GM21423 (cell line): ENCODE data around the gene NCCRP1.

Experiments
- ATAC-seq: cut with Tn5 transposase; IDR thresholded peaks from one replicate; pipeline ENCODE4 v1.9.1; 2021; ENCODE audit warnings: mild to moderate bottlenecking, moderate library complexity; ENCODE audit not compliant: unreplicated experiment

Gene NCCRP1

DNA sequence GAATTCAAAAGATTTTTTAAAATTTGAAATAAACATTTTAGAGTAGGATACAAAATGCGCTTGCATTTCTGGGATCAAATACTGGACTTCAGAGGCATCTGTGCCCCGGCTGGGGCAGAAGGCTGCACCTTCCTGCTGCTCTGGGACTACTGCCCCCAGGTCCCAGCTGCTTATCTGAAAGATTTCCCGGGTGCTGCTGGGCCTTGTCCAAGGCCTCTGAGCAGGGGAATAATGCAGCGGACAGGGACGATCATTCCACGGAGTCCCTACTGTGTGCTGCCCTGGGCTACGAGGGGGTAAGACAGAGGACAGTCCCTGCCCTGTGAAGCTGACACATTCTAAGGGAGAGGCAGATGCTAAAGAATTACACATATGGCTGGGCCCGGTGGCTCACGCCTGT, 33.1 kb upstream of the NCCRP1 start:
- no peak for ATAC-seq

DNA sequence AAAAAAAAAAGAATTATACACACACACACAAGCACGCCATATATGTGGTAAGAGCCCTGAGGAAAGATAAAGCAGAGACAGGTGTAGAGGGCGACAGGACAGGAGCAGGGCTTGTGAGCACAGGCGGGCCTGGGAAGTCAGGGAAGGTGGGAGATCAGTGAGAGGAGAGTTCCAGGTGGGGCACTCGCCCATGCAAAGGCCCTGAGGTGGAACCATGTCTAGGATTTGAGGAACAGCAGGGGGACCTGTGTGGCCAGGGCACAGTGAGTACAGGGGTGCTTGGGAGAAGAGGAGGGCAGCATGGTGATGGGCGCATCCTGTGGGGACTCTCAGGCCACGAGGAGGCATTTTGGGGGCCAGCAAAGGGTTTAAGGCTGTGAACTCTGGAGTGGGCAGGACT, 32.5 kb upstream of the NCCRP1 start:
- no peak for ATAC-seq

DNA sequence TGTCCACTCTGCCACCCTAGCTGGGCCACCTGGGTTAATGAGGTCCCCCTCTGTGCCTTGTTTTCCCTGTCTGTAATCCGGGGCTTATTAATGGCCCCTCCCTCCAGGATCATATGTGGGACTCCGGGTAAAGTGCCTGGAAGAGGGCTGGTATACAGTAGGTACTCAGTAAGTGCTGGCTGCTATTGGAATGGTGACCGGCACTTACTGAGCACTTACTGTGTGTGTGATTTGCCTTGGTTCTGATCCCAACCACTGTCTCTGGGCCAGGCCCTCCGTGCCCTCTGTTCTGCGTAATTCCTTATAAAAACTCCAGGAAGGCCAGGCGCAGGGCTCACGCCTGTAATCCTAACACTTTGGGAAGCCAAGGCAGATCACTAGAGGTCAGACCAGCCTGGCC, 30.9 kb upstream of the NCCRP1 start:
- ATAC-seq = no peak

DNA sequence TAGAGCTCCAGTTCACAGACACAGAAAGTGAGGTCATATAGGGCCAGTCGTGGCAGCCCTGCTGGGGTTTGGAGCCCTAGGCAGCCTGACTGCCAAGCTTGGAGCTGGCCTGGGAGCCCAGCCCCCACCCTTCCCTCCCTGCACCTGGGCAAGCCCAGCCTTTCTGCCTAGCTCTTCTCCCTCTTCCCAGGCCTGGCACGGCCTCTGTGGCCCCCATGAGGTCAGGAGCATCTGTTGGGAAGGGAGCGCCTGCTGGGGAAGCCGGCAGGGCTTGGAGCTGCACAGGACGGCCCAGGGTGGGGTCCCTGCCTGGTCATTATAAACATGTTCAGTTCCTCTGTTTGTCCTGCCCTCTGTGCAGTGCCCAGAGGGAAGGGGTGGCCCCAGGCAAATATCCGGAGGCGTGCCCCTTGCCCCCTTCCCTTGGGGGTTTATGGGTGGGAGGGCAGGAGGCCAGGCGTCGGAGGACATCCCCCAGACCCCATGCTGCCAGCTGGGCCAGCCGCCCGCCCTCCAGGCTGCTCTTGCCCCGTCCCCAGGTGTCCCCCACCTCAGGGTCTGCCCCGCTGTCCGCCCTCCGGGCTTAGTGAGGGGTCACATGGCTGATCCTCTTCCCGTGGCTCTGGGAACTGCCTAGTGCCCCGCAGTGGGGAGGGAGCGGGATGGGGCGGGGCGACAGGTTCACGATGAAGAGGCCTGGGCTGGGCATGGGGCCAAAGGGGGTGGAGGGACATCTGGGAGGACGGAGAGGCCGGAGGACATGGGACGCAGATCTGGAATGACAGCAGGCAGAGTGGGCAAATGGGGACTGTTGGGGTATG, 30.0 kb upstream of the NCCRP1 start:
- ATAC-seq = no peak

DNA sequence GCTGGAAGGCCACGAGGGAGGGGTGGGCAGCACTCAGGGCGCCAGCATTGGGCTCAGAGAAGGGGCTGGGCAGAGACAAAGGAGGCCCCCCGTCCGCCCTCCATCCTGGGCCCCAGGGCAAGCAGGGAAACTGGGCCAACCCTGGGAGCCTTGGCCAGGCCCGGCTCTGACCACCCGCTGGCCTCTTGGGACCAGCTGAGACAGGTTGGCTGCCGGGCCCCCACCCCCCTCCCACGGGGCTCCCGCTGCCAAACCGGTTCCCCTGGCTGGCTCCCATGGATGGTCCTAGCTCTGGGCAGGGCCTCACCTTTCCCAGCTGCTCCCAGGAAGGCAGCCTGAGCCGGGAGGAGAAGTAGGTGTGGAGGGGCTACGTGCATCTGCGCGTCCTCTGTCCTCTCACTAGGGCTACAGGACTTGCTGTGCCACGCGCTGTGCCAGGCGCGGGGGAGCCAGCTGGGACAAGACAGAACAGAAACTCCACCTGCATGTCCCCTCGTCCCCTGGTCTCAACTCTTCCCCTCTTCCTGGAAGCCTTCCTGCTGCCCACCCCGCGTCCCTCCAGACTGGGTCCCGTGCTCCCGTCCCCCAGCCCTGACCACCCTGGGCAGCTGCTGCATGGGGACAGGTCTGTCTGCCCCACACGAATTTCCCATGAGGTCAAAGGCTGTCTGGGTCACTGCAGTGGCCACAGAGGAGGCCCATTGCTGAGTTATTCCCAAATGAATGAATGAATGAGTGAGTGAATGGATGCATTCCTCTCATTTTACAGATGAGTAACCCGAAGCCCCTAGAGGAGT, 29.1 kb upstream of the NCCRP1 start:
- ATAC-seq = no peak

DNA sequence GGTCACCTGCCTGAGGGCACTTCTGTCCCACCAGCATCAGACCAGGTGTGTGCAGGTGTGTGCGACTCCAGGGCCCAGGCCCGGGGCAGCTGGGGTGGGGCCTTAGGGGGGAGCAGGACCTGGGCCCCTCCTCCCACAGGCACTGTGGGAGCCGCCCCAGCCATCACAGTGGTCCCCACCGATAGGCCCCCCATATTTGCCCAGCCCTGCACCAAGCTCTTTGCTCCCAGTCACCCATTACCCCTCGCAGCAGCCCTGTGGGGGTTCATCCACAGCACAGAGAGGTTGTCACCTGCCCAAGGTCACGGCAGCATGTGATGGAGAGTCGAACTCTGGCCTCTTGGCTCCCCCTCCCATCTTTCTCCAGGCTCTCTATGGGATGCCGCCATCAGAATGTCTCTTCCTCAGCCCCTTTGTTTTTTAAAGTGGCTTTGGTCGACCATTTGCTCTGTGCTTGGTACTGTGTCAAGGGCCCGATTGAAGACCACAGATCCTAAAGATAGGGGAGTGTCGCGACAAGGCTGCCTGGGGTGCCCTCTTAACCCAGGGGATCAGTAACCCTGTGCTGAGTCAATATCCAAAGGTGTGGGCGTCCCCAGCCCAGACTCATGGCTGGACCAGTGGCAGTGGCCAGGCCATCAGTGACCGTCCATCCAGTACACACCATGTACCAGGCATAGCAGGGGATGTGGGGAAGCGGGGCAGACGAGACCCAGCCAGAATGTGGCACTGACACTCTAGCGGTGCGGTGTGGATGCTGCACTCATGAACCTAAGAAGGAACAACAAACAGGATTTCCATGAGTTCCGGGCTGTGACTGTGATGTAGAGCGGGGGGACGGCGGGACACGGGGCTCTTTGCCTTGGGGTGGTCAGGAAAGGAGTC, 28.3 kb upstream of the NCCRP1 start:
- no peak for ATAC-seq

DNA sequence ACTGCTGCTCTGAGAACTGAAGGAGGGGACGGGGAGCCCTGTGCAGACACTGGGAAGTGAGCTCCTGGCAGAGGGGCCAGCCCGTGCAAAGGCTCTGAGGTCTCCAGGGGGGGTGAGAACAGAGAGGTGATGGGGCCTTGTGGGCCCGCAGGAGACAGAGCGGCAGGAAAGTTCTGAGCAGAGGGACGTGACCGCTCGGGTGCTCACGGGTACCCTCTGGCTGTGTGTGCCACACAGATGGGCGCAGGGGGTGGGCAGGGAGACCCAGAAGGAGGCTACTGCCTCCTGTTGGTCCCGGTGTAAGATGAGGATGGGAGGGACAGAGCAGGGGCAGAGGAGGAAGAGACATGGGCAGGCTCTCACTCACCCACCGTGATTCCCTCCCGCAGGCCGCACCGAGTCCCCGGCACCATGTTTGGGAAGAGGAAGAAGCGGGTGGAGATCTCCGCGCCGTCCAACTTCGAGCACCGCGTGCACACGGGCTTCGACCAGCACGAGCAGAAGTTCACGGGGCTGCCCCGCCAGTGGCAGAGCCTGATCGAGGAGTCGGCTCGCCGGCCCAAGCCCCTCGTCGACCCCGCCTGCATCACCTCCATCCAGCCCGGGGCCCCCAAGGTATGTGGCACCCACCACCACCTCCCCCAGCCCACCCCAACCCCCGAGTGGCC, 27.5 kb upstream of the NCCRP1 start:
- ATAC-seq = no peak

DNA sequence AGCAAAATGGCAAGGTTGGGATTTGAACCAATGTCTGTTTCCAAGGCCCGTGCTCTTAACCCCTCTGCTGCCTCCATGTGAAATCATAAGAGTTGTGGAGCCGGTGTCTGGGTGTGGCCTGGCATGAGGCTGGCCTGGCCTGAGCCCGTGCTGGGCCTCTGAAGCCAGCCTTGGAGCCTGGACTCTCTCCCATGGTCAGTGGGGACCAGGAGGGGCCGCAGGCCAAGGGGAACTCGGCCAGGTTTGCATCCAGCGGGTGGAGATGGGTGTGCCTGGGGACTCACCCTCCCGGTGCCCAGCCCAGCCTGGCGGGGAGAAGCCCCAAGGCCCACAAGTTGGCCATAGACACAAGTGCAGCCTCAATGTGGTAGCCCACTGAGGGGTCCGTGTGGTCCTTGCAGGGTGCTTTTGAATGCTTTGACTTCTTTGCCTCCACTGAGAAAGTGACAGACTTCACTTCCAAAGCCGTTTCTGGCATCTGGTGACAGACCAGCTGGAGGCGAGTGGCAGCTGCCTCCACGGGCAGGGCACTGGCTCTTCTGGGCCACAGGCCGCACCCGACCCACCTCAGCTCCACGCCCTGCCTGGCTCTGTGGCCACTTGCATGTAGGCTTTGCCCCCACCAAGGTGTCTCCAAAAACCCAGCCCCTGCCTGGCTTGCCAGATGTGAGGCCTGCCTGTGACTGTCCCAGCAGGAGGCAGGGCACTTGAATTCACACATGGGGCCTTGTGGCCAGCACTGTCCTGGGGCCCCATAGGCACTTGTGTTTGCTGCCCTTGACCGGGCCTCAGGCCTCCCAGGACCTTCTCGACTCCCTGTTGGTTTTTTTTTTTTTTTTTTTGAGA, 26.2 kb upstream of the NCCRP1 start:
- ATAC-seq = no peak

DNA sequence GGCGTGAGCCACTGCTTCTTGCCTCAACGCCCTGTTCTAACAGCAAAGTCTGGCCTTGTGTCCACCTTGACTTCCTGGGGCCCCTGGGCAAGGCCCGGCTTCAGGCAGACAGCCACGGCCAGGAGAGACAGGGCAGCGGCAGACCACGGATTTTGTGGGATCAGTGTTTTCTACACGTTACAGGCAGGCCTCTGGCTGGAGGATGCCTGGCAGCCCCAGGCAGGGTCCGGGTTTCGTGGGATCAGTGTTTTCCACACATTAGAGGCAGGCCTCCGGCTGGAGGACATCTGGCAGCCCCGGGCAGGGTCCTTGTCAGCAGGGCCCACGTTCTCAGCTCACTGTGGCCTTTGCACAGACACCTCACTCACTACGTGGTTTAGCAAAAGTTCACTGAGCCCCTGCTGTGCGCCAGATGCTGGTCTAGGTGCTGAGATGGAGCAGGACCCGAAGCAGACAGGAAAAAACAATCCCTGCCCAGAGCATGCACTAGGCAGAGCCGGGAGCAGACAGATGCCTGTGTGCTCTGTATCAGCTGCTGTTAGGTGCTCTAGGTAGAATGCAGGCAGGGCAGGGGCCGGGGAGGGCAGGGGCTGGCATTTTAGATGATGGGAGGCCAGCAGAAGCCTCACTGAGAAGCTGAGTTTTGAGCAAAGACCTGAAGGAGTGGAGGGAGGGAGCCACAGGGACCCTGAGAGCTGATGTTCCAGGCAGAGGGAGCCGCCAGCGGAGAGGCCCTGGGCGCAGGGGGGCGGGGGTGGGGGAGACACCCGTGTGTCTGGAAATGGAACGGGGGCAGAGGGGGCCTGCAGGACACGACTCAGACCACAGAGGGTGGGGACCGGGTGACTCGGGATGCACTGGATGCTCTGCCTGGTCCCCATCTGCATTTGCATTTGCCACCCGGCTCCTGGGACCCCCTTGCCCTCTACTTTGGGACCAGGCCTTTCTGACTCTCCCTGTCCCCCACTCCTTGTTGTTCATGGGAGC, 25.0 kb upstream of the NCCRP1 start:
- ATAC-seq = no peak

DNA sequence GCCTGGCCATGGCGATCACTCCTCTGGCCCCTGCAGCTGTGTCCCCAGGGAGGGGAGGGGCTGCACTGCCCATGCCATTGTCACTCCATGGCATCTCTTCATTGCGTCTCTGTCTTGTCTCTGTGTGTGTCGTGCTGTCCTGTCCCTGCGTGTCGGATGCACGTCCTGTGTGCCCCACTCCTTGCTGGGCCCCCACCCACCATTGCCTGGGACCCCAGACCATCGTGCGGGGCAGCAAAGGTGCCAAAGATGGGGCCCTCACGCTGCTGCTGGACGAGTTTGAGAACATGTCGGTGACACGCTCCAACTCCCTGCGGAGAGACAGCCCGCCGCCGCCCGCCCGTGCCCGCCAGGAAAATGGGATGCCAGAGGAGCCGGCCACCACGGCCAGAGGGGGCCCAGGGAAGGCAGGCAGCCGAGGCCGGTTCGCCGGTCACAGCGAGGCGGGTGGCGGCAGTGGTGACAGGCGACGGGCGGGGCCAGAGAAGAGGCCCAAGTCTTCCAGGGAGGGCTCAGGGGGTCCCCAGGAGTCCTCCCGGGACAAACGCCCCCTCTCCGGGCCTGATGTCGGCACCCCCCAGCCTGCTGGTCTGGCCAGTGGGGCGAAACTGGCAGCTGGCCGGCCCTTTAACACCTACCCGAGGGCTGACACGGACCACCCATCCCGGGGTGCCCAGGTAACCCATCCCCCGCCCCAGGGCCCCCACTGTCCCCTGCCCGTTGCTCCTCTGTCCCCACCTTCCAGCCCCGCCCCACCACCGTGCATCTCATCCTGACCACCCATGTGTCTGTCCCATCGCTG, 23.9 kb upstream of the NCCRP1 start:
- ATAC-seq = no peak

DNA sequence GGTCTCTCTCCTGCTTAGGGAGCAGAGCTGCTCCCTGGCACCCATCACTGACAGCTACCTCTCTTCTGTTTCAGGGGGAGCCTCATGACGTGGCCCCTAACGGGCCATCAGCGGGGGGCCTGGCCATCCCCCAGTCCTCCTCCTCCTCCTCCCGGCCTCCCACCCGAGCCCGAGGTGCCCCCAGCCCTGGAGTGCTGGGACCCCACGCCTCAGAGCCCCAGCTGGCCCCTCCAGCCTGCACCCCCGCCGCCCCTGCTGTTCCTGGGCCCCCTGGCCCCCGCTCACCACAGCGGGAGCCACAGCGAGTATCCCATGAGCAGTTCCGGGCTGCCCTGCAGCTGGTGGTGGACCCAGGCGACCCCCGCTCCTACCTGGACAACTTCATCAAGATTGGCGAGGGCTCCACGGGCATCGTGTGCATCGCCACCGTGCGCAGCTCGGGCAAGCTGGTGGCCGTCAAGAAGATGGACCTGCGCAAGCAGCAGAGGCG, 23.2 kb upstream of the NCCRP1 start:
- ATAC-seq = no peak

DNA sequence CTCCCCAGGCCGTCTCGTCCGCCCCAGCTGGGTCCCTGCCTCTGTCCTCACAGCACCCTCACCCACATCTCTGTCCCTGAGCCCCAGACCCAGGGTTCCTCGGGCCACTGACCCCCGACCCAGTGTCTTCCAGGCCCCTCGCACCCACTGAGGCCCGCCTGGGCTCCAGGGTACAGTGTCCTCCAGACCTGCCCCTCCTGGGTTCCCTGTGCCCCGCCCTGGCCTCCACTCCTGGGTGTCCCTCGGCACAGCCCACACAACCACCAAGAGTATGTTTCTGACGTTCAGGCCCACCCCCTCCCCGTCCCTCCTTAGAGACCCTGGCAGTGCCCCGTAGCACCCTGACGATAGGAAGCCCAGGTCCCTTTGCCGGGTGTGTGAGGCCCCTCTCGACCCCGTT, 22.6 kb upstream of the NCCRP1 start:
- no peak for ATAC-seq

DNA sequence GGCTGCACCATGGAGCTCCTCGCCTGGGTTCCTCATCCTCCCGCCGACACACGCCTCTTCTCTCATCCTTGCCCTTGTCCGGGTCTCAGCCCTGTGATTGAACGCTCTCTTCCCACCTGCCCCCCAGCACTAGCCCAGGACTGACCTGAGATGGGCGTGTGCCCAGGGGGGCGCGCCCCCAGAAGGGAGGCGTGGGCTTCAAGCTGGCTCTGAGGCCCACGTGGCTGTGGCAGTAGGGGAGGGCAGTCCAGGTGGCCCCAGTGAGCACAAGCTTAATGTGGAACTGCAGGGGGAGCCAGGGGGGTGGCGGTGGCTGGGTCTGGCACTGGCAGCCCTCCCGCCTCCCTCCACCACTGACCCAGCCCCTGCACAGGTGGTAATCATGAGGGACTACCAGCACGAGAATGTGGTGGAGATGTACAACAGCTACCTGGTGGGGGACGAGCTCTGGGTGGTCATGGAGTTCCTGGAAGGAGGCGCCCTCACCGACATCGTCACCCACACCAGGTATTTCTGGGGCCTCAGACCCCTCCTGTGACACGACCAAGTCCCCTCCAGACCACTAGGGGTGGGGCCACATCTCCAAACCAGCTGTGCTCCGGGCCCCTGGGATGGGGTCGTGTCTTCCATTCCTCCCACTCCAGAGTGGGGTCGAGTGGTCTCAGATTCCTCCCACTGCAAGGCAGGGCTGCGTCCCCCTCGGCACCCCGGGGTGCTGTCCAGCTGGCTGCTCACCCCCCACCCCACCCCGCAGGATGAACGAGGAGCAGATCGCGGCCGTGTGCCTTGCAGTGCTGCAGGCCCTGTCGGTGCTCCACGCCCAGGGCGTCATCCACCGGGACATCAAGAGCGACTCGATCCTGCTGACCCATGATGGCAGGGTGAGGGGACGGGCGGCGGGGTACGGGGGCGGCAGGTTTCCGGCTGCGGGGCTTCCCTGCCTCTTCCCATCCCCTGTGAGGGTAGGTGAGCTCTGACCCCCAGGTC, 21.9 kb upstream of the NCCRP1 start:
- no peak for ATAC-seq

DNA sequence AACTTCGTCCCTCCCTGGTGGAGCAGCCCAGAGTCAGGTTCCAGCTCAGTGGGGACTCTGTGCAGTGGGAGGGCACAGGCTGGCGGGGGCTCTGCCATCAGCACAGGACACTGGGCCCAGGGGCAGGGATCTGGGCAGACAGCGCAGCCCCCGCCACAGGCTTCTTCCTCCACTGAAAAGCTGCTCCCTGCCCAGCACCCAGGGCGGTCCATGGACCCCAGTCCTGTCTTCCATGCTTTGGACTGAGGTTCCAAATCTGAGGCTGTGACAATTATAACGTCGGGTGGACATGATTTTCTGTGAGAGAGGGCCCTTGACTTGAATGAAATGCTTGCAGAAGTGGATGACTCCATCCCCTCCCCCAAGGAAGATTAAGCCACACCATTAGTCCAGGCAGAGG, 21.2 kb upstream of the NCCRP1 start:
- ATAC-seq = no peak

DNA sequence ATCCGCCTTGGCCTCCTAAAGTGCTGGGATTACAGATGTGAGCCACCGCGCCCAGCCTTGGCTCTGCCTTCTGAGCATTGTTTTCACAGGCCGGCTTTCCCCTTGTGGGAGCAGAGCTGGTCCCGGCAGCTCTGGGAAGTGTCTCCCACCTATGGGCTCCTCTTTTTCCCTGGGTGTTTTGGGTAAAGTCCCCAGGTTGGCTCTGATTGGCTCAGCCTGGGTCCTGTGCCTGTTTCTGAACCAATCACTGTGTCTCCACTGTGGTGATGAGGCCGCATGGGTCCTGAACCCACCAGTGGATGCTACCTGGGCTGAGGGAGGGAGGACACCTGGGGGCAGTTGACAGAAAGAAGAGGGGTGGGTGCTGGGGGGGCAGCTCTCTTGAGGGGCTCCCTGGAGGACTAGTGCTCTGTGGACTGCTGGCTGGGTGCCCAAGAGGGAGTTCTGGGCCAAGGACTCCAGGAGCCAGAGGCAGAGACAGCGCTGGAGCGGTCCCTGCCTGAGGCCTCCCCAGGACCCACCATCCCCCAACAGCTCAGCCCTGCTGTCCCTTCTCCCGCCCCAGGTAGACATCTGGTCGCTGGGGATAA, 19.6 kb upstream of the NCCRP1 start:
- ATAC-seq = no peak

DNA sequence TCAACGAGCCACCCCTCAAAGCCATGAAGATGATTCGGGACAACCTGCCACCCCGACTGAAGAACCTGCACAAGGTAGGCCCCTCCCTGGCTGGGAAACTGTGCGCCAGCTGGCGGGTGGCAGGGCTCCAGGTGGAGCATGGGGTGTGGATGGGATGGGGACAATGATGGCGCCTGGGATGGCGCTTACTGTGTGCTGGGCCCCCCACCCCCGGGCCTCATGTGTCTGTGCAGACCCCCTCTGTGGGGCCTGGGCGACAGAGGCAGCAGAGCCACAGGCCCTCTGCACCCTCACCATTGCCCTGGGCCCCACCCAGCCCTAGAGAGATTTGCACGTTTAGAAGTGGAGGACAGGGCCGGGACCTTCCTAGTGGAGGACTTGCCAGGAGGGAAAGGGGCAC, 19.0 kb upstream of the NCCRP1 start:
- ATAC-seq = no peak
